ENCODE measurements around the gene CLIC6. TPM values are rescaled to one million over a fixed set of nuclear protein-coding genes. Genes with fewer than 3 reads are reported as not detected.

Gene CLIC6
- total and polyA plus RNA-seq, 4 donors: 15.1 to 63.9 (median 30.6) TPM

DNA sequence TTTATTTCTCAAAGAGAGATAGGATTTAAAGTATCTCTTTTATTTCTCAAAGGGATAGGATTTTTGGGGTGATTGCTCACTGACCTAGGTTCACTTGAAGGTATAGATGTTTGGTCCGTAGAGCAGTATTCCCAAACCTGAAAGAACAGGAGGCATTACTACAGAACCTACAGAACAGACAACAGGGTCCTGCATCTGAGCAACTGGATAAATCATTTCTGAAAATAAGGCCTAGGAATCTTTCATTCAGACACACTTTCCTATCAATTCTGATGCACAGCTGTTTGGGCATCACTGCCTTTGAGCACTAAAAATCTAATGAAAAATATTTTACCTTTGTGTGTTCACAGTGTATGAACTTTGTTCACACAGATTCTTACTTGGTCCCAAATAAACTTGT lies 17.2 kb upstream of the CLIC6 start:
- Histone ChIP-seq H3K9ac (ENCODE audit: insufficient read depth in 1 of 2, low read length in 2 of 2) (no peak overlapping the region), H3K4me1 (ENCODE audit: control insufficient read depth in 5 of 5, insufficient read depth in 5 of 5, low read length in 5 of 5) (peaks cover 0 to 8% (median 0%) of the 10 kb centered on the region in 5 donors), H3K27ac (ENCODE audit: low read depth in 1 of 2, low read length in 1 of 2) (no peak overlapping the region), H3K36me3 (ENCODE audit: control insufficient read depth in 4 of 4, insufficient read depth in 4 of 4, low read length in 4 of 4) (no peaks in the 10 kb centered on the region), H3K27me3 (ENCODE audit: control insufficient read depth in 3 of 3, insufficient read depth in 3 of 3, low read length in 2 of 3) (no peaks in the 10 kb centered on the region), H3K4me3 (no peak overlapping the region), H3K9me3 (ENCODE audit: control insufficient read depth in 4 of 4, insufficient read depth in 3 of 4, low read length in 3 of 4) (peaks cover 0 to 3% (median under 1%) of the 10 kb centered on the region in 4 donors)
- DNase-seq: no peak
- 88 to 94% methylated on average over 1 of the region's 1 CpG for WGBS, 2 donors
- TF ChIP-seq, protein P1, sequence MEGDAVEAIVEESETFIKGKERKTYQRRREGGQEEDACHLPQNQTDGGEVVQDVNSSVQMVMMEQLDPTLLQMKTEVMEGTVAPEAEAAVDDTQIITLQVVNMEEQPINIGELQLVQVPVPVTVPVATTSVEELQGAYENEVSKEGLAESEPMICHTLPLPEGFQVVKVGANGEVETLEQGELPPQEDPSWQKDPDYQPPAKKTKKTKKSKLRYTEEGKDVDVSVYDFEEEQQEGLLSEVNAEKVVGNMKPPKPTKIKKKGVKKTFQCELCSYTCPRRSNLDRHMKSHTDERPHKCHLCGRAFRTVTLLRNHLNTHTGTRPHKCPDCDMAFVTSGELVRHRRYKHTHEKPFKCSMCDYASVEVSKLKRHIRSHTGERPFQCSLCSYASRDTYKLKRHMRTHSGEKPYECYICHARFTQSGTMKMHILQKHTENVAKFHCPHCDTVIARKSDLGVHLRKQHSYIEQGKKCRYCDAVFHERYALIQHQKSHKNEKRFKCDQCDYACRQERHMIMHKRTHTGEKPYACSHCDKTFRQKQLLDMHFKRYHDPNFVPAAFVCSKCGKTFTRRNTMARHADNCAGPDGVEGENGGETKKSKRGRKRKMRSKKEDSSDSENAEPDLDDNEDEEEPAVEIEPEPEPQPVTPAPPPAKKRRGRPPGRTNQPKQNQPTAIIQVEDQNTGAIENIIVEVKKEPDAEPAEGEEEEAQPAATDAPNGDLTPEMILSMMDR (IDR thresholded peaks at IDR 0.05; ENCODE audit: control extremely low read depth, extremely low read depth): no peak
- ATAC-seq (ENCODE audit: insufficient read depth, low FRiP score): no peak

DNA sequence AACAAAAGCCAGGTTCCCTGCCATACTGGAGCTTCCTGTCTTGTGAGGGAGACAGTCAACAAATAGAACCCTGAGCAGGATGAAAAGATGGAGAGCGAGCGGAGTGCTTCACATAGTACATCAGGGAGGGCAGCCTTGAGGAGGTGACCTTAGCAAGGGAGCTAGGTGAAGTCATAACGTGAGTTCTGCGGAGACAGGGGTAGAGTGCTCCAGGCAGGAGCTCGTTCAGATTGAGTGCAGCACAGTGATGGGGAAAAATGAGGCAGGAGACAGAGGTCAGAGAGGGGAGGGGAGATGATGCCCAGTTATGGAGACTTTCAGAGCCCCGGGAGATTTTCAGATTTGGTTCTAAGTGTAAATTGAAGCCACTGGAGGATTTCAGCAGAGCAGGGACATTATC lies 15.3 kb upstream of the CLIC6 start:
- H3K9me3 ChIP-seq (ENCODE audit: control insufficient read depth in 4 of 4, insufficient read depth in 3 of 4, low read length in 3 of 4): peaks cover 0 to 3% (median under 1%) of the 10 kb centered on the region in 4 donors
- no peak overlapping the region for H3K9ac ChIP-seq (ENCODE audit: insufficient read depth in 1 of 2, low read length in 2 of 2)
- DNase-seq (no peak), ATAC-seq (ENCODE audit: insufficient read depth, low FRiP score) (no peak)
- no peak overlapping the region for H3K4me3 ChIP-seq
- H3K4me1 ChIP-seq (ENCODE audit: control insufficient read depth in 5 of 5, insufficient read depth in 5 of 5, low read length in 5 of 5): peaks cover 0 to 8% (median 0%) of the 10 kb centered on the region in 5 donors
- H3K36me3 ChIP-seq (ENCODE audit: control insufficient read depth in 4 of 4, insufficient read depth in 4 of 4, low read length in 4 of 4): no peaks in the 10 kb centered on the region
- H3K27ac ChIP-seq (ENCODE audit: low read depth in 1 of 2, low read length in 1 of 2): no peak overlapping the region
- H3K27me3 ChIP-seq (ENCODE audit: control insufficient read depth in 3 of 3, insufficient read depth in 3 of 3, low read length in 2 of 3): peaks cover 0 to 4% (median 0%) of the 10 kb centered on the region in 3 donors
- 90 to 93% methylated on average over 6 of the region's 6 CpGs for WGBS, 2 donors
- TF ChIP-seq, protein P1 (IDR thresholded peaks at IDR 0.05; ENCODE audit: control extremely low read depth, extremely low read depth): no peak

DNA sequence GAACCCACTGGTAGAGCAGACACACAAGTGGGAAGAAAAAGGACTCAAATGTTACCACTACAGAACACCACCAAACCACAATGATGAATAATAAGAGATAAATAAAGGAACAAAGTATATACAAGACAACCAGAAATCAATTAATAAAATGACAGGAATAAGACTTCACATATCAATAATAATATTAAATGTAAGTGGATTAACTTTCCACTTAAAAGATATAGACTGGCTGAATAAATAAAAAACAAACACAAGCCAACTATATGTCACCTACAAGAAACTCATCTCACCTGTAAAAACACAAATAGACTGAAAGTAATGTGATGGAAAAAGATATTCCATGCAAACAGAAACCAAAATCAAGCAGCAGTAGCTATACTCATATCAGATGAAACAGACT lies 6.9 kb upstream of the CLIC6 start:
- Histone ChIP-seq H3K27me3 (ENCODE audit: control insufficient read depth in 3 of 3, insufficient read depth in 3 of 3, low read length in 2 of 3) (peaks cover 0 to 5% (median 3%) of the 10 kb centered on the region in 3 donors), H3K36me3 (ENCODE audit: control insufficient read depth in 4 of 4, insufficient read depth in 4 of 4, low read length in 4 of 4) (no peaks in the 10 kb centered on the region), H3K9me3 (ENCODE audit: control insufficient read depth in 4 of 4, insufficient read depth in 3 of 4, low read length in 3 of 4) (peaks cover 0 to 7% (median 6%) of the 10 kb centered on the region in 4 donors), H3K4me3 (no peak overlapping the region), H3K27ac (ENCODE audit: low read depth in 1 of 2, low read length in 1 of 2) (no peak overlapping the region), H3K9ac (ENCODE audit: insufficient read depth in 1 of 2, low read length in 2 of 2) (no peak overlapping the region), H3K4me1 (ENCODE audit: control insufficient read depth in 5 of 5, insufficient read depth in 5 of 5, low read length in 5 of 5) (peaks cover 0 to 2% (median 0%) of the 10 kb centered on the region in 5 donors)
- DNase-seq (no peak), ATAC-seq (ENCODE audit: insufficient read depth, low FRiP score) (no peak)
- TF ChIP-seq, protein P1 (IDR thresholded peaks at IDR 0.05; ENCODE audit: control extremely low read depth, extremely low read depth): no peak

DNA sequence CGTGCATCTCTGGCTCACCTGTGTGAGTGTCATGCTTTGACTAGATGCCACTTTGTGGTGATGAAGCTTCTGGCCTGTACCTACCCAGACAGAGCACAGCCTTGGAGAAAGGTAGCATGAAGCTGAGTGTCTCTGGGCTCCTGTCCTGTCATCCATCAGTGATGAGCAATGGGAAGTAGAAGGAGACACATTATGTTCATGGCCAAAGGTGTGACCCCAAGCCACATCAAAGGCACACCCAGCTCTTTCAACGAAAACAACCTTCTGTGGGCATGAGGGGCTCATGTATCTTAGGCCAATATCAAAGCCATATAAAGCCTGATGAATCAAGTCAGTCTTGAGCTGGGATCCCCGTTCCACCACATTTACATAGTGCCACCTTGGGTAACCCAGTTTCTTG lies 1.0 kb upstream of the CLIC6 start:
- WGBS, 2 donors: 78 to 83% methylated on average over 3 of the region's 3 CpGs
- no peak overlapping the region for H3K27ac ChIP-seq (ENCODE audit: low read depth in 1 of 2, low read length in 1 of 2)
- no peaks in the 10 kb centered on the region for H3K36me3 ChIP-seq (ENCODE audit: control insufficient read depth in 4 of 4, insufficient read depth in 4 of 4, low read length in 4 of 4)
- DNase-seq: no peak
- TF ChIP-seq, protein P1 (IDR thresholded peaks at IDR 0.05; ENCODE audit: control extremely low read depth, extremely low read depth): no peak
- peaks cover 0 to 2% (median 0%) of the 10 kb centered on the region in 4 donors for H3K9me3 ChIP-seq (ENCODE audit: control insufficient read depth in 4 of 4, insufficient read depth in 3 of 4, low read length in 3 of 4)
- no peak overlapping the region for H3K4me3 ChIP-seq
- H3K9ac ChIP-seq (ENCODE audit: insufficient read depth in 1 of 2, low read length in 2 of 2): no peak overlapping the region
- ATAC-seq (ENCODE audit: insufficient read depth, low FRiP score): no peak
- peaks cover 0 to 41% (median 40%) of the 10 kb centered on the region in 3 donors for H3K27me3 ChIP-seq (ENCODE audit: control insufficient read depth in 3 of 3, insufficient read depth in 3 of 3, low read length in 2 of 3)
- H3K4me1 ChIP-seq (ENCODE audit: control insufficient read depth in 5 of 5, insufficient read depth in 5 of 5, low read length in 5 of 5): peaks cover 0 to 11% (median 5%) of the 10 kb centered on the region in 5 donors
